Uterus (tissue), 4 donors: ENCODE measurements around the gene COG8. TPM values are rescaled to one million over a fixed set of nuclear protein-coding genes. Genes with fewer than 3 reads are reported as not detected.

Source experiments
- DNase-seq, 2 donors: peaks; one replicate each; pipeline ENCODE4 v3.0.0-alpha.2; 2019 to 2020
- H3K27ac ChIP-seq, 2 donors: fragments of 200-600 bp; sonication (generic); 1 replicate in 1 of 2; 2 replicates in 1 of 2; pipeline ENCODE4 v1.5.1; 2016 to 2018
- H3K27me3 ChIP-seq, 2 donors: fragments of 200-600 bp; sonication (generic); one replicate each; pipeline ENCODE4 v1.5.1; 2018 to 2019; ENCODE audit warnings: control low read depth in 1 of 2
- H3K36me3 ChIP-seq, 2 donors: fragments of 200-600 bp; sonication (generic); one replicate each; pipeline ENCODE4 v1.5.1; 2019; ENCODE audit warnings: control low read depth in 1 of 2
- H3K4me1 ChIP-seq, 2 donors: fragments of 200-600 bp; sonication (generic); one replicate each; pipeline ENCODE4 v1.5.1; 2018 to 2019; ENCODE audit warnings: control low read depth in 1 of 2
- H3K4me3 ChIP-seq, 2 donors: fragments of 200-600 bp; sonication (generic); 1 replicate in 1 of 2; 2 replicates in 1 of 2; pipeline ENCODE4 v1.5.1; 2018 to 2019; ENCODE audit warnings: mild to moderate bottlenecking in 1 of 2
- H3K9me3 ChIP-seq, 2 donors: fragments of 200-600 bp; sonication (generic); one replicate each; pipeline ENCODE4 v1.5.1; 2019; ENCODE audit warnings: control low read depth in 1 of 2
- POLR2A ChIP-seq, 2 donors: fragments of 450-650 bp; IDR thresholded peaks; one replicate each; pipeline ENCODE4 v1.6.1; 2016; ENCODE audit warnings: antibody characterized with exemption in 2 of 2, mild to moderate bottlenecking in 1 of 2, moderate library complexity in 1 of 2
- intact Hi-C: fragments of 100-400 bp; cut with DNase I; formaldehyde crosslinking; loops from one replicate; pipeline ENCODE4 v1.15.1; 2023; ENCODE audit warnings: low total_unique reads
- total RNA-seq, 4 donors: library from RNA; depleted of rRNA in 3 of 4; stranded (reverse); fragments of >200 nt in 3 of 4; gene quantifications; one replicate each; pipeline versions ENCODE4 v1.1.0 to v1.2.4, GENCODE V29; 2014 to 2023
- TF ChIP-seq, protein P1 (sequence below), 4 experiments: fragments of 200-600 bp in 2 of 4; fragments of 450-650 bp in 2 of 4; sonication (generic) in 2 of 4; IDR thresholded peaks; one replicate each; pipeline ENCODE4 v1.5.1; 2016 to 2019; ENCODE audit warnings: antibody characterized with exemption in 4 of 4, mild to moderate bottlenecking in 2 of 4, moderate library complexity in 1 of 4
- donor health status: DM: yes; HTN: yes; CAD: no.

The COG8 gene
- total RNA-seq, 4 donors from 2014 or later: 39.4 to 58.8 (median 43.0) TPM

DNA sequence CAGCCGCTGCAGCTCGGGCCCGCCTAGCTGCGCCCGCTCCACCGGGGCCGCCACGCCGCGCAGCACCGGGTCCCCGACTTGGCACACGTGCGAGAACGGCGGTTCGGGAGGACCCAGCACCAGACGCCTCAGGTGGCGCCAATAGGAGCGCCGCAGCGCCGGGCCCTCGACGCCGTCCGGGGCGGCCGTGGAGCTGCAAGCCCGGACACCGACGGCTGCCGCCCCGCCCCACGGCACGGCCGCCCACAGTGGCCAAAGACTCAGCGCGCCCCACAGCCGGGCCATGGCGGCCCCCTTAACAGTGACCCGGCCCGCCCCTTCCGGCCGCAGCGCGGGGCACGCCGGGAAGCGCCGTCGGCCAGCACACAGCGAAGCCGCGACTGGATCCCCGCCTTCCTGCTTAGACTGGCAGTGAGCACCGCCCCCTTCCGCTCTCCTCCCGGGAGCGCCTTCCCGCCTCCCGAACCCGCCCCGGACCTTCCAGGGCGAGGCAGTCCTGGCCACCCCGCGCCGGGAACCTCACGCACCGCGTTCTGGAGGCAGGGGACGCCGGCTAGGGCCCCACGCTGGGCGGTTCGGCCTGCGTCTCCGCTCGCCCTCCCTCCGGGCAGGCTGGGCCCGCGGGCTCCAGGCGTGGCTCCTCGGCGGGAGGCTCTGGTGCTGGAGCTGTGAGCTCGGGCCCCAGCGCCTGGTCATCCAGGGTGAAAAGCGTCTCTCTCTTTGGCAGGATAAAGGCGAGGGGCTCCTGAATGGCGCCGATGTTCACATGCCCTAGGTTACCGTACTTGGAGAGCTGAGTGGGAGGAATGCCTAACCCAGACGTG, 8.9 kb downstream of the COG8 start, which contains the start of gene PDF:
TSS of gene PDF (minus strand) at position 303 of the 824 bp plus-strand sequence. CDS start at position 285, 18 bp downstream.
- Histone ChIP-seq H3K36me3 (no peaks in the 10 kb centered on the region), H3K4me1 (peaks cover 13 to 18% of the 10 kb centered on the region in 2 donors), H3K9me3 (no peaks in the 10 kb centered on the region), H3K4me3 (peak within 1 kb of the TSS; percentile 57 to 92), H3K27me3 (no peaks in the 10 kb centered on the region), H3K27ac (peak within 1 kb of the TSS; percentile 85 to 88)
- peak; percentile 92 for DNase-seq
- TF ChIP-seq, protein P1, sequence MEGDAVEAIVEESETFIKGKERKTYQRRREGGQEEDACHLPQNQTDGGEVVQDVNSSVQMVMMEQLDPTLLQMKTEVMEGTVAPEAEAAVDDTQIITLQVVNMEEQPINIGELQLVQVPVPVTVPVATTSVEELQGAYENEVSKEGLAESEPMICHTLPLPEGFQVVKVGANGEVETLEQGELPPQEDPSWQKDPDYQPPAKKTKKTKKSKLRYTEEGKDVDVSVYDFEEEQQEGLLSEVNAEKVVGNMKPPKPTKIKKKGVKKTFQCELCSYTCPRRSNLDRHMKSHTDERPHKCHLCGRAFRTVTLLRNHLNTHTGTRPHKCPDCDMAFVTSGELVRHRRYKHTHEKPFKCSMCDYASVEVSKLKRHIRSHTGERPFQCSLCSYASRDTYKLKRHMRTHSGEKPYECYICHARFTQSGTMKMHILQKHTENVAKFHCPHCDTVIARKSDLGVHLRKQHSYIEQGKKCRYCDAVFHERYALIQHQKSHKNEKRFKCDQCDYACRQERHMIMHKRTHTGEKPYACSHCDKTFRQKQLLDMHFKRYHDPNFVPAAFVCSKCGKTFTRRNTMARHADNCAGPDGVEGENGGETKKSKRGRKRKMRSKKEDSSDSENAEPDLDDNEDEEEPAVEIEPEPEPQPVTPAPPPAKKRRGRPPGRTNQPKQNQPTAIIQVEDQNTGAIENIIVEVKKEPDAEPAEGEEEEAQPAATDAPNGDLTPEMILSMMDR (IDR thresholded peaks at IDR 0.05): peak in 2 of 4 experiments; percentile 9 to 46
- peak; percentile 50 to 81 for TF ChIP-seq POLR2A (IDR thresholded peaks at IDR 0.05)
- intact Hi-C loops: no loop called here

DNA sequence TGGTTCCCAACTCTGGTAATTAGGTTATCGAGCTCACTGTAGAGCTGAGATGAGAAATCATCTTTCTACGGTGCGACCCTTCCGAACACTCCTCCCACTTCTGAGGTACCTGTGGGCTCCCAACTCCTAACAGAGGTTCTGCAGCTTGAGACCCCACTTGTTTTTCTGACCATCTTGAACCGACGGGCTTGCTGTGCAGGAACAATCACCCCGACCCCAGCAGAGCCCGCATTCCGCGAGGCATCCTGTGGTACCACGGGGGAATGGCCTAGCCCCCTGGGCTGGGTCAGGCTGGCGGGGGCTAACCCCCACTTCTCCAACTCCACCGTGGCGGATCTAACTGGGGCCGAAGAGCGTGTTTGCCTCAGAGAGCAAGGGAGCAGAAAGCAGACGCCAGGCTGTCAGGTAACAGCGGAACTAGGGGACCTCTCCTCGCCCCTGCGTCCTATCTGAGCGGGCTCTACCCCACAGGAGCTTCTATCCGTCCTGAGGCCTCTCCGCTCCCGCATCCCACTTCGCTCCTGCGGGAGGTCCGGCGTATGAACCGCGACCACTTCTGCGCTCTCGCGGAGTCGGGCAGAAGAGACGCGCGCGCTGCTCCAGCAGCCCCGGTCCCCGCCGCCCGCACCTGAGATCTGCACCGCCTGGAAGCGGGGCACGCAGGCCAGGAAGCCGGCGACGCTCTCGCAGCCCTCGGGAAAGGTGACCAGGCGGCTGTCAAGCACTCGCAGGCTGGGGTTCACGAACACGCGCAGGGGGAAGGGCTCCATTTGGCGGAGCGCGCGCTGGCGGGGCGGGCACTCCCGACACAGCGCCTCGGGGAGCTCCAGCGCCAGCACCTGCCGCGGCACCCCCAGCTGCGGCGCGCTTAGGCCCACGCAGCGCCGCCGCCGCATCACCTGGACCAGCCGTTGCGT, 9.7 kb downstream of the COG8 start:
- peak in 1 of 2 donors; percentile 17 for DNase-seq
- Histone ChIP-seq H3K9me3 (no peaks in the 10 kb centered on the region), H3K4me1 (peaks cover 13 to 18% of the 10 kb centered on the region in 2 donors), H3K27ac (peak overlapping the region; percentile 23 to 88), H3K36me3 (no peaks in the 10 kb centered on the region), H3K4me3 (peak overlapping the region; percentile 57 to 92), H3K27me3 (no peaks in the 10 kb centered on the region)
- TF ChIP-seq, protein P1 (IDR thresholded peaks at IDR 0.05): no peak
- TF ChIP-seq POLR2A (IDR thresholded peaks at IDR 0.05): no peak
- intact Hi-C loops: no loop called here

DNA sequence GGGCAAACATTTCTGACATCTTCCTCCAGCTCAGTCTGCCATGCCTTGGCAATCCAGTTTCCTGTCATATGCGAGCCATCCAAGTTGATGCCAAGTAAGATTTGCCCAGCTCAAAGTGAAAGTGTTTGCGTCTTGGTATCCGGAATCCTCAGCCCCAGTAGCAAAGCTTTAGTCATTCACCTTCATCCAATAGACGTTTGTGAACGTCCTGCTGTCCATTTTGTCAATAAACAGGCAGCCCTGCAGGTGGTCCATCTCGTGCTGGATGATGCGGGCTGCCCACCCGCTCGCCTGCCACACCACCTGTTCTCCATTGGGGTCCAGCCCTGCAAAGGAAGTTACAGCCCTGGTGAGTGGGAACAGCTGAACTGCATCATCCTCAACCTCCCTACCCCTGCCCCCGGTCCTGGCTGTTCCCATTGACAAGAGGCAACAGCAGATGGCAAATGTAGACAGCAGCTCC, 10.5 kb downstream of the COG8 start:
- TF ChIP-seq POLR2A (IDR thresholded peaks at IDR 0.05): no peak
- TF ChIP-seq, protein P1 (IDR thresholded peaks at IDR 0.05): no peak
- peak in 1 of 2 donors; percentile 13 for DNase-seq
- no peaks in the 10 kb centered on the region for H3K9me3 ChIP-seq
- H3K4me1 ChIP-seq: peaks cover 13 to 18% of the 10 kb centered on the region in 2 donors
- intact Hi-C loops: no loop called here
- H3K4me3 ChIP-seq: no peak overlapping the region
- H3K36me3 ChIP-seq: no peaks in the 10 kb centered on the region
- no peaks in the 10 kb centered on the region for H3K27me3 ChIP-seq
- no peak overlapping the region for H3K27ac ChIP-seq

DNA sequence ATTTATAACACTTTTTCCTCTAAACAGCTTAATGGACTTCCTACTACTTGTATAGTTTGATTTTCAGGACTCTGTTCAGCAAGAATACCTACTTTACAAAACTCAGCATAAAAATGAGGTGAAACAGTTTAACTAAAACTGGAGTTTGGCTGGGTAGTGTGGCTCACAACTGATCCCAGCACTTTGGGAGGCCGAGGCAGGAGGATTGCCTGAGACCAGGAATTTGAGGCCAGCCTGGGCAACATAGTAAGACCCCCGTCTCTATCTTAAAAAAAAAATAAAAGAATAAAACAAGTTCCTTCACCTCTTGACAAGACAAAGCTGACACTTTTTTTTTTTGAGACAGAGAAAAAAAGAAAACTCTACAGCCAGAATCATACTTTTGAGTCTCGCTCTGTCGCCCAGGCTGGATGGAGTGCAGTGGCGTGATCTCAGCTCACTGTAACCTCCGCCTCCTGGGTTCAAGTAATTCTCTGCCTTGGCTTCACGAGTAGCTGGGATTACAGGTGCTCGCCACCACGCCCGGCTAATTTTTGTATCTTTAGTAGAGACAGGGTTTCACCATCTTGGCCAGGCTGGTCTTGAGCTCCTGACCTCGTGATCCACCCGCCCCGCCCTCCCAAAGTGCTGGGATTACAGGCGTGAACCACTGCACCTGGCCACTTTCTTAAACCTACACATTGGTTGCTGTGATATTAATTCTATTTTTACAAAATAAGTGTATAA, 11.6 kb downstream of the COG8 start:
- Histone ChIP-seq H3K27ac (no peak overlapping the region), H3K4me1 (peaks cover 13 to 18% of the 10 kb centered on the region in 2 donors), H3K36me3 (no peaks in the 10 kb centered on the region), H3K27me3 (no peaks in the 10 kb centered on the region), H3K9me3 (no peaks in the 10 kb centered on the region), H3K4me3 (no peak overlapping the region)
- intact Hi-C loops: no loop called here
- peak in 1 of 2 donors; percentile 8 for DNase-seq
- TF ChIP-seq POLR2A (IDR thresholded peaks at IDR 0.05): no peak
- TF ChIP-seq, protein P1 (IDR thresholded peaks at IDR 0.05): no peak
